ENCODE data around the gene ARFGEF3. TPM values are rescaled to one million over a fixed set of nuclear protein-coding genes. Genes with fewer than 3 reads are reported as not detected.

ARFGEF3 gene
- 0.57 to 0.77 TPM (median 0.67 TPM) in 5 replicates for total RNA-seq (2022; extraction: Qiagen RNA extraction; ENCODE audit: low read depth)

GRCh38 chr6:138161338-138162110 lies at the start of gene ARFGEF3:
TSS of gene ARFGEF3 (plus strand) at chr6:138161939. CDS start at chr6:138162087, 148 bp downstream.

GRCh38 chr6:138218449-138218848 lies 56.7 kb downstream of the ARFGEF3 start, which contains the start of gene PBOV1:
TSS of gene PBOV1 (minus strand) at chr6:138218491. CDS start at chr6:138218395, 96 bp downstream.

DNA sequence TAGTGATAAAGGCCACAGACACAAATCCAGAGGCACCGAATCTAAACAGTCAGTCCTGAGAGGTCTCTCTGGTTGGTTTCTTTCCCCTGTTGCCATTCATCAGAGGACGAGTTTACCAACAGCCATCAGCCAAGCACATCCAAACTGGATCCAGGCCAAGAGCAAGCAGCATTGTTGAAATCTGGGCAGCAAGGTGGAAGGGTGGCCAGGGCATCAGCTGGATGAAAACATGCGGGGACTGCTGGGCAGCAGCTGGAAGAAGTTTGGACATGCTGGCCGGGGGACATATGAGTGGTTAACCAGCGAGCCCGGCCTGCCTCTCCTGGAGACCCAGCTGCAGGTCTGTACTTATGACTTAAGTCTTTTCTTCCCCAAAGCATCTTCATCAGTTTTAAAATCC lies 216.1 kb downstream of the ARFGEF3 start, which contains the start of gene SMIM28:
Gene SMIM28 (plus strand): TSS at position 62 of the 400 bp plus-strand sequence. CDS start 168 bp downstream, at position 230.

Other genes with a start within 250 kb of the ARFGEF3 start
- gene PERP, start 54.5 kb upstream of the ARFGEF3 start, total RNA-seq (2022; extraction: Qiagen RNA extraction; ENCODE audit: low read depth) = 72.9 to 96.8 TPM (median 87.9 TPM) in 5 replicates
- gene PBOV1, start 56.6 kb downstream of the ARFGEF3 start, total RNA-seq (2022; extraction: Qiagen RNA extraction; ENCODE audit: low read depth) = not detected in 5 replicates
- gene SMIM28, start 216.0 kb downstream of the ARFGEF3 start, total RNA-seq (2022; extraction: Qiagen RNA extraction; ENCODE audit: low read depth) = not detected in 5 replicates
- gene HEBP2, start 242.3 kb downstream of the ARFGEF3 start, total RNA-seq (2022; extraction: Qiagen RNA extraction; ENCODE audit: low read depth) = 13.9 to 34.9 TPM (median 33.0 TPM) in 5 replicates

All from A549 treated with DMSO at 1 μM for 4 hours (cell line).